ENCODE results near the gene MAGI1. TPM values are rescaled to one million over a fixed set of nuclear protein-coding genes. Genes with fewer than 3 reads are reported as not detected.

Gene MAGI1
- total RNA-seq, 1 donor from 2014 or later, result 47.1 TPM

DNA sequence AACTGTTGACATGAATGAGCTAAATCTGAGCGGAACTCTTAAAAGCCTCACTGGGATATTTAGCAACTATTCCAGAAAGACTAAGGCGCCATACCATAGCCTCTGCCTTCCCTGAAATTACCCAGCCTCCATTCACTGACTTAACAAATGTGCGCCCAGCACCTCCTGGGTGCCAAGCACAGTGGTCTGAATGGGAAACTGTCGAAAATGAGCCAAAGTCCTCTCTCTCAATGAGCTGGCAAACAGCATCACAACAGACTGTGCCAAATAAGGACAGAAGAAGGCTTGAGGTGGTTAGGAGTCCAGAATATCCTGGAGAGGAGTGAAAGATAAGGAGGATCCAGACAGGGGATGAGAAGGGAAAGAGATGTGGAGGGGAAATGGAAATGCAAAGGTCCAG lies 332.4 kb downstream of the MAGI1 start:
- Histone ChIP-seq H3K4me1 (no peaks in the 10 kb centered on the region), H3K36me3 (no peaks in the 10 kb centered on the region), H3K27ac (no peak overlapping the region), H3K27me3 (no peaks in the 10 kb centered on the region), H3K9me3 (no peaks in the 10 kb centered on the region), H3K4me3 (no peak overlapping the region)
- TF ChIP-seq, protein P1, sequence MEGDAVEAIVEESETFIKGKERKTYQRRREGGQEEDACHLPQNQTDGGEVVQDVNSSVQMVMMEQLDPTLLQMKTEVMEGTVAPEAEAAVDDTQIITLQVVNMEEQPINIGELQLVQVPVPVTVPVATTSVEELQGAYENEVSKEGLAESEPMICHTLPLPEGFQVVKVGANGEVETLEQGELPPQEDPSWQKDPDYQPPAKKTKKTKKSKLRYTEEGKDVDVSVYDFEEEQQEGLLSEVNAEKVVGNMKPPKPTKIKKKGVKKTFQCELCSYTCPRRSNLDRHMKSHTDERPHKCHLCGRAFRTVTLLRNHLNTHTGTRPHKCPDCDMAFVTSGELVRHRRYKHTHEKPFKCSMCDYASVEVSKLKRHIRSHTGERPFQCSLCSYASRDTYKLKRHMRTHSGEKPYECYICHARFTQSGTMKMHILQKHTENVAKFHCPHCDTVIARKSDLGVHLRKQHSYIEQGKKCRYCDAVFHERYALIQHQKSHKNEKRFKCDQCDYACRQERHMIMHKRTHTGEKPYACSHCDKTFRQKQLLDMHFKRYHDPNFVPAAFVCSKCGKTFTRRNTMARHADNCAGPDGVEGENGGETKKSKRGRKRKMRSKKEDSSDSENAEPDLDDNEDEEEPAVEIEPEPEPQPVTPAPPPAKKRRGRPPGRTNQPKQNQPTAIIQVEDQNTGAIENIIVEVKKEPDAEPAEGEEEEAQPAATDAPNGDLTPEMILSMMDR (IDR thresholded peaks at IDR 0.05), result no peak
- TF ChIP-seq POLR2A (IDR thresholded peaks at IDR 0.05) (no peak), POLR2AphosphoS5 (IDR thresholded peaks at IDR 0.05; ENCODE audit: insufficient read depth in 1 of 2, low read depth in 1 of 2) (no peak)
- intact Hi-C loops (cut with DNase I), result no loop called here
- no peak for DNase-seq (ENCODE audit: extremely low spot score in 2 of 2)

DNA sequence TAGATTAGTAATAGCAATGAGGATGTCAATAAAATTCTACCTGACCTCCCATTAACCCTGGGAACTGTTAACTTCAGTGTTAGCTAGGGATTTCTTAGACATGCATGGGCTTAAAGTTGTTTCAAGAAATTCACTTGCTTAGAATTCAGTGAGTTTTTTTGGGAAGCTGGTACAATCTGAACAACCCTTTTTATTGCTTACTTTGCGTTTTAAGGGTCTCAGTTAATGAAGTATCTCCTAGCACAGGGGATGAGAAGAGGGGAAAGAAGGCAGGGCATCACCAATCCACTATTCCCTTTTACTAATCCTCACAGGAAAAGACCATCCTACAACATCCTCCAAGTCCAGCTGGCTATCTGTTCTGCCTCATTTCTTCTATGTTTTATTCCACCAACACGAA lies 334.9 kb downstream of the MAGI1 start:
- no peak overlapping the region for H3K27ac ChIP-seq
- H3K36me3 ChIP-seq, result no peaks in the 10 kb centered on the region
- intact Hi-C loops (cut with DNase I), result no loop called here
- DNase-seq (ENCODE audit: extremely low spot score in 2 of 2), result no peak
- no peaks in the 10 kb centered on the region for H3K4me1 ChIP-seq
- TF ChIP-seq POLR2AphosphoS5 (IDR thresholded peaks at IDR 0.05; ENCODE audit: insufficient read depth in 1 of 2, low read depth in 1 of 2), result no peak
- TF ChIP-seq POLR2A (IDR thresholded peaks at IDR 0.05), result no peak
- TF ChIP-seq, protein P1 (IDR thresholded peaks at IDR 0.05), result no peak
- H3K27me3 ChIP-seq, result no peaks in the 10 kb centered on the region
- H3K4me3 ChIP-seq, result no peak overlapping the region
- H3K9me3 ChIP-seq, result no peaks in the 10 kb centered on the region

DNA sequence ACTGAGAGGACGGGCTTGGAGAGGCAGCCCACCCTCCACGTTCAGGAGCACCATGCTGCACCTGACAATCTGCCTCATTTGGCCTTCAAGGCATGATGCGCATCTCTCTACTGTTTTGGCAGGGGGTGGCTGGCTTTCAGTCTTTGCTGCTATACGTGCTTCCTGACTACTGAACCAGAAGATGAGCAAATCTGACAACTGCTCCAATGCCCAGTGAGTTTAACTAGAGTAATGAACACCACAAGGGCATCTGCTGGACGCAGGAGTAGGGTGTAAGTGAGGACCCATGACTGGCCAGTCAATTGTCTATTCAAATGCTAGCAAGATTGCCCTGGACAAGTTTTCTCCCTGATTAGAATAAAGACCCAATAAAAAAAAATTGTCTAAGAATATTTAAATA lies 335.7 kb downstream of the MAGI1 start:
- no peak overlapping the region for H3K27ac ChIP-seq
- TF ChIP-seq POLR2AphosphoS5 (IDR thresholded peaks at IDR 0.05; ENCODE audit: insufficient read depth in 1 of 2, low read depth in 1 of 2) (no peak), POLR2A (IDR thresholded peaks at IDR 0.05) (no peak)
- TF ChIP-seq, protein P1 (IDR thresholded peaks at IDR 0.05), result no peak
- no peaks in the 10 kb centered on the region for H3K4me1 ChIP-seq
- no peaks in the 10 kb centered on the region for H3K9me3 ChIP-seq
- DNase-seq (ENCODE audit: extremely low spot score in 2 of 2), result no peak
- H3K4me3 ChIP-seq, result no peak overlapping the region
- H3K27me3 ChIP-seq, result no peaks in the 10 kb centered on the region
- intact Hi-C loops (cut with DNase I), result no loop called here
- H3K36me3 ChIP-seq, result no peaks in the 10 kb centered on the region

DNA sequence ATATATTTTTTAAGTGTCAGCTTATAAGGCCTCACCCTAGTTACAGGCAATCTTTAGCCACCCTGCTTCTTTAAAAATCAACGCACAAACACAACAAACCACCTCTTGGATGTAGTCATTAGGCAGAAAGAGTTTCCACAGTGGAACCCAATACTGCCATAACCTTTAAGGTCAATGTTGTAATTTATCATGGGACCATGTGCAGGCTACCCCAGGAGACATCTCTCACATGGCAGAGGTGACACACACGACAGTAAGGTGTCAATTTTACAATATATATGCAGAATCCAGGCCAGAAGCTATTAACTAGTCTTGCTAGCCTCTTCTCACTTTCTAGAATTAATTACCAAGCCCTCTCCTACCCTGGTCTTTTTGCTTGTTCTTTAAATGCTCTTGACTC lies 336.5 kb downstream of the MAGI1 start:
- intact Hi-C loops (cut with DNase I), result no loop called here
- Histone ChIP-seq H3K9me3 (no peaks in the 10 kb centered on the region), H3K27me3 (no peaks in the 10 kb centered on the region), H3K36me3 (no peaks in the 10 kb centered on the region), H3K27ac (no peak overlapping the region), H3K4me1 (no peaks in the 10 kb centered on the region), H3K4me3 (no peak overlapping the region)
- TF ChIP-seq POLR2A (IDR thresholded peaks at IDR 0.05) (no peak), POLR2AphosphoS5 (IDR thresholded peaks at IDR 0.05; ENCODE audit: insufficient read depth in 1 of 2, low read depth in 1 of 2) (no peak)
- TF ChIP-seq, protein P1 (IDR thresholded peaks at IDR 0.05), result no peak
- no peak for DNase-seq (ENCODE audit: extremely low spot score in 2 of 2)

DNA sequence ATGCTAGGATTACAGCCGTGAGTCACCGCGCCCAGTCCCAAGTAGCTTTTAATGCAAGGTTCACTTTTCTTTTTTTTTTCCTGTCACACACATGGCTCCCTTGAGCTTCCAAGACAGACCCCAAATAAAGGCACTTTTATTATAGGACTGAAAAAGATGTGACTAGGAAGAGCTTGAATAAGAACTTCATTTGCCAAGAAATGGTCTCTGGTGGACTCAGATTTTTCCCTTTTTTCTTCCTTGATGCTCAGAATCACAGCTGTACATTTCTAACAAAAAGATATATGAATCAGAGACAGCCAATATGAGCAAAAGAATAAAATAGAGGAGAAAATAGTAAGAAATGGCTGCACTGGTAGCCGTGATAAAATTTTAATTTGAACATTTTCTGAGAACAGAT lies 337.2 kb downstream of the MAGI1 start:
- intact Hi-C loops (cut with DNase I), result no loop called here
- Histone ChIP-seq H3K27me3 (no peaks in the 10 kb centered on the region), H3K9me3 (no peaks in the 10 kb centered on the region), H3K4me3 (no peak overlapping the region), H3K27ac (no peak overlapping the region), H3K36me3 (no peaks in the 10 kb centered on the region), H3K4me1 (no peaks in the 10 kb centered on the region)
- TF ChIP-seq, protein P1 (IDR thresholded peaks at IDR 0.05), result no peak
- TF ChIP-seq POLR2A (IDR thresholded peaks at IDR 0.05), result no peak
- TF ChIP-seq POLR2AphosphoS5 (IDR thresholded peaks at IDR 0.05; ENCODE audit: insufficient read depth in 1 of 2, low read depth in 1 of 2), result no peak
- DNase-seq (ENCODE audit: extremely low spot score in 2 of 2), result no peak

Data from vagina (tissue), 2 donors.